Vagina (tissue), 2 donors: ENCODE results near the gene TACC3.

Source experiments
- POLR2A ChIP-seq, 2 donors: fragments of 450-650 bp; IDR thresholded peaks; one replicate each; pipeline ENCODE4 v1.6.1; 2017; ENCODE audit warnings: antibody characterized with exemption in 2 of 2, mild to moderate bottlenecking in 2 of 2, moderate library complexity in 2 of 2
- POLR2AphosphoS5 ChIP-seq, 2 donors: sonication (generic); formaldehyde crosslinking; IDR thresholded peaks; one replicate each; pipeline ENCODE4 v1.9.0; 2017; ENCODE audit warnings: antibody characterized with exemption in 2 of 2, mild to moderate bottlenecking in 2 of 2, low read depth in 1 of 2; ENCODE audit not compliant: insufficient read depth in 1 of 2
- TF ChIP-seq, protein P1 (sequence below), 3 experiments: fragments of 450-650 bp in 2 of 3; fragments of 200-600 bp in 1 of 3; sonication (generic) in 1 of 3; IDR thresholded peaks; one replicate each; pipeline ENCODE4 v1.5.1; 2017 to 2019; ENCODE audit warnings: antibody characterized with exemption in 3 of 3, mild to moderate bottlenecking in 2 of 3, moderate library complexity in 2 of 3

DNA sequence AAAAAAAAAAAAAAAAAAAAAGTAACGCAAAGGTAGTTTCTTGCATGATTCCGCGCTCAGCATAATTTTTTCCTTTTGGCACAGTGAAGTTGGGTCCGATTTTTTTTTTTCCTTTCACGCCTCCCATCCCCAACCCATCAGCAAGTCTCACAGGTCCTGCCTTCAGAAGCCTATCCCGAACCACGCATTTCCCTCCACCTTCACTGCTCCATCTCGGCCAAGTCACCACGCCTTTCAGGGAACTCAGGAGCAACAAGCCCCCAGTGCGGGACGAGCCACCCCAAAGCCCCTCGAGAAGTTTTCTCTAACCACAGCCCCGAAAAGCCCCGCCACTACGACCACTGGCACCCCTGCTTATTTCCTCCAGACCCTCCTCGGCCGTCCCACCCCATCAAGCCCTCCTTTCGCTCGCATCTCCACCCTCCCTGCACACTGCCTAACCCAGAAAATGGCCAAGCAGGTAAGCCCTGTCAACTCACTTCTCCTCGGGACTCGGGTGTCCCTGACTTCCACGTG, 10.2 kb upstream of the TACC3 start:
- TF ChIP-seq POLR2A (IDR thresholded peaks at IDR 0.05) (no peak), POLR2AphosphoS5 (IDR thresholded peaks at IDR 0.05; ENCODE audit: insufficient read depth in 1 of 2, low read depth in 1 of 2) (no peak)
- TF ChIP-seq, protein P1, sequence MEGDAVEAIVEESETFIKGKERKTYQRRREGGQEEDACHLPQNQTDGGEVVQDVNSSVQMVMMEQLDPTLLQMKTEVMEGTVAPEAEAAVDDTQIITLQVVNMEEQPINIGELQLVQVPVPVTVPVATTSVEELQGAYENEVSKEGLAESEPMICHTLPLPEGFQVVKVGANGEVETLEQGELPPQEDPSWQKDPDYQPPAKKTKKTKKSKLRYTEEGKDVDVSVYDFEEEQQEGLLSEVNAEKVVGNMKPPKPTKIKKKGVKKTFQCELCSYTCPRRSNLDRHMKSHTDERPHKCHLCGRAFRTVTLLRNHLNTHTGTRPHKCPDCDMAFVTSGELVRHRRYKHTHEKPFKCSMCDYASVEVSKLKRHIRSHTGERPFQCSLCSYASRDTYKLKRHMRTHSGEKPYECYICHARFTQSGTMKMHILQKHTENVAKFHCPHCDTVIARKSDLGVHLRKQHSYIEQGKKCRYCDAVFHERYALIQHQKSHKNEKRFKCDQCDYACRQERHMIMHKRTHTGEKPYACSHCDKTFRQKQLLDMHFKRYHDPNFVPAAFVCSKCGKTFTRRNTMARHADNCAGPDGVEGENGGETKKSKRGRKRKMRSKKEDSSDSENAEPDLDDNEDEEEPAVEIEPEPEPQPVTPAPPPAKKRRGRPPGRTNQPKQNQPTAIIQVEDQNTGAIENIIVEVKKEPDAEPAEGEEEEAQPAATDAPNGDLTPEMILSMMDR (IDR thresholded peaks at IDR 0.05): no peak
